Measurements from ENCODE around the gene APBB2.

DNA sequence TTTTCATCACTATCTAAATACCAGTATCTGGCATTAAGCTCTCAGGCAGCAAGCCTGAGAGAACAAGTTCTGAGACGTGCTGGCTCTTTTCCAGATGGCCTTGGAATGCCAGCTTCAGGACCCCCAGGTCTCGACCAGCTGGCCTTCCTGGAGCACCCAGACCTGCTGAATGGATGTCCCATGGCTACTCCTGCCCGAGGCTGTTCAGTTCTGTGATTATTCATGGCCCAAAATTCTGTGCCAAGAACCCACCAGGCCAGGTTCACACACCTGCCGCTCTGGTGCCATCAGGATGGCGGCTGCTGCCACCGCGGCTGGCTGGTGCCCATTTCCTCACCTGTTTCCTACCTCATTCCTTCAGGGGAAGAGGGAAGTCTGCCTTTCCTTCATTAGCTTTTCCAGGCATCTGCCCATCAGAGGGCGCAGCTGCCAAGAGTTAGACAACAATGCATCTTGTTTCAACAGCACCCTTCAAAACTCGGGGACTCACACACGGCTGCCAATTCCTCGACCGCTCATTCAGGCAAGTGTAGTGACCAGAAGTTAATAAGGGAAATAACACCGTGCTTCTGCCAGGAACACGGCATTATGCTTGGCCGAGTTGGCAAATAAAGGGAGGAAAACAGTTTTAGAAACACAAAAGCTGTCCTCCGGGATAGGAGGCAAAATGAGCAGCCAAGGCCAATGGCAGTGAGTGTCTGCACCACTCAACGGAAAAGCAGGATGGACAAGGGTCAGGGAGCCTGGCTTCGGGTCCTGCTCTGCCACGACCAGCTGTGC is 290.8 kb downstream of the APBB2 start:
- TF ChIP-seq ESRRG (CRISPR knock-in tag; IDR thresholded peaks at IDR 0.05) (no peak), TOX (CRISPR knock-in tag; IDR thresholded peaks at IDR 0.05; ENCODE audit: borderline replicate concordance) (no peak), RARB (CRISPR knock-in tag; IDR thresholded peaks at IDR 0.05) (no peak), ZFP3 (CRISPR knock-in tag; IDR thresholded peaks at IDR 0.05) (no peak)
- TF ChIP-seq, protein P1, sequence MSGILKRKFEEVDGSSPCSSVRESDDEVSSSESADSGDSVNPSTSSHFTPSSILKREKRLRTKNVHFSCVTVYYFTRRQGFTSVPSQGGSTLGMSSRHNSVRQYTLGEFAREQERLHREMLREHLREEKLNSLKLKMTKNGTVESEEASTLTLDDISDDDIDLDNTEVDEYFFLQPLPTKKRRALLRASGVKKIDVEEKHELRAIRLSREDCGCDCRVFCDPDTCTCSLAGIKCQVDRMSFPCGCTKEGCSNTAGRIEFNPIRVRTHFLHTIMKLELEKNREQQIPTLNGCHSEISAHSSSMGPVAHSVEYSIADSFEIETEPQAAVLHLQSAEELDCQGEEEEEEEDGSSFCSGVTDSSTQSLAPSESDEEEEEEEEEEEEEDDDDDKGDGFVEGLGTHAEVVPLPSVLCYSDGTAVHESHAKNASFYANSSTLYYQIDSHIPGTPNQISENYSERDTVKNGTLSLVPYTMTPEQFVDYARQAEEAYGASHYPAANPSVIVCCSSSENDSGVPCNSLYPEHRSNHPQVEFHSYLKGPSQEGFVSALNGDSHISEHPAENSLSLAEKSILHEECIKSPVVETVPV (CRISPR knock-in tag; IDR thresholded peaks at IDR 0.05): no peak

Data from SK-N-SH treated with all-trans-retinoic acid at 6 μM for 48 hours (cell line).